T-helper 2 cell treated with Interferon-gamma antibody and Interleukin-4, amounts not matched to agents 5 μg/mL and 100 μg/mL, for 36 hours (primary cell): Measurements from ENCODE around the gene PGS1.

ENCODE experiments used
- DNase-seq: peaks from one replicate; pipeline ENCODE4 v3.0.0; 2021; ENCODE audit warnings: low spot score
- H3K27ac Mint-ChIP-seq: one replicate; pipeline ENCODE4 v1.8.0; 2021; ENCODE audit warnings: mild to moderate bottlenecking, mixed read lengths
- H3K27me3 Mint-ChIP-seq: one replicate; pipeline ENCODE4 v1.8.0; 2021; ENCODE audit warnings: low read depth, mixed read lengths
- H3K36me3 Mint-ChIP-seq: one replicate; pipeline ENCODE4 v1.8.0; 2021; ENCODE audit warnings: low read depth, mixed read lengths
- H3K4me1 Mint-ChIP-seq: one replicate; pipeline ENCODE4 v1.8.0; 2021; ENCODE audit warnings: low read depth, mixed read lengths
- H3K4me3 Mint-ChIP-seq: one replicate; pipeline ENCODE4 v1.8.0; 2022; ENCODE audit warnings: mild to moderate bottlenecking, moderate library complexity, mixed read lengths
- H3K9me3 Mint-ChIP-seq: one replicate; pipeline ENCODE4 v1.8.0; 2021; ENCODE audit warnings: mixed read lengths

PGS1 gene

DNA sequence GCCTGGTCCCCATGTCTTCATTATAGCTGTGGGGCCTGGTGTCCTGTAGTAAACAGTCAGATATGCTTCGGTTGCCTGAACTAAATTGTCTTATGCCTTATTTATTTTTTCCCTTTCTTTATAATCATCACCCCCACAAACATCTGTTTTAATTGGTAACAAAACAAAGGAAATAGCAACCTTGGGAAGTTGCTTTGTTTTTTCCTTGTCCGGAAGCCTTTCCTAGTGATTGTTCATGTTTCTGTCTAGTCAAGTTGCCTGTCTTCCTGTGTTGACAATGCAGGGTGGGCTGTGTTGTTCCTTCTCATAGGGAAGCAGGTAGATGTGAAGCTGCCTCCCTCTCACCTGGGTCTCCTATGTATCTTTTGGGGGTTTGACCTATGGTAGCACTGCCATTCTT is 16.7 kb downstream of the PGS1 start:
- Mint-ChIP-seq H3K27ac (no peak overlapping the region), H3K27me3 (no peaks in the 10 kb centered on the region), H3K36me3 (peaks cover 44% of the 10 kb centered on the region), H3K4me3 (no peak overlapping the region), H3K4me1 (peaks cover 4% of the 10 kb centered on the region), H3K9me3 (no peaks in the 10 kb centered on the region)
- DNase-seq = no peak

DNA sequence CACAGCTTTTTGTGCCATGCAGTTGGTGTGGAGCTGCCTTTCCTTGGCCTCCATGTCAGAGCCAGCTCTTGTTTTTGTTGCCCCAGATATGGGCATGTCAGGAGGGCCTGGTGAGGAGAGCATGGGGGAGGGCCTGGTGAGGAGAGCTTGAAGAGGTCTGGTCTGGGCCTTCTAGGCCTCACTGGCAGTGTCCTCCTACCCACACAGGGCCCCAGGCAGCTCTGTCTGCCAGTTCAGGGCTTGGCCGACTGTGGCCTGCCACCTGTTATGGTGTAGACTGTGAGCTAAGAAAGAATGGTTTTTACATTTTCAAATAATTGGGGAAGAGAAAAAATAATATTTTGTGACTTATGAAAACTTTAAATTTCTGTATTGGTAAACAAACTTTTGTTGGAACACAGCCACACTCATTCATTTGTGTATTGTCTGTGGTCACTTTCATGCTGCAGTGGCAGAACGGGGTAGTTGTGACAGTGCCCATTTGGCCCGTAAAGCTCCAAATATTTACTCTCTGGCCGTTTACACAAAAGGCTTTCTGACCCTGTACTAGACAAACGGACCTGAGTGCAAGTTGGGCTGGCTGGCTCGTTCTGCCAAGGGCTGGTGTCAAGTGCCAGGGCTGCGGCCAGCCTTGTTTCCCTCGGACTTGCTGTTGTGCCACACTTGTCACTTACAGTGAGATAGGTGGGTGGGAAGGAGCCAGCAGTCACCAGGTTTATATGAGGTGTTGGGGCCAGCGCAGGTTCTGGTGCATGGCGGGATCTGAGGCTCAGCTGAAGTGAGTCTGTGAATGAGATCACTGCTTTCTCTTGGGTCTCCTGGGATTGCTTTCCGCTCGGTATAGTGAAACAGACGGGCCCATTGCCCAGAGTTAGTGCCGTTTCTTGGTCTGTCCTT is 18.2 kb downstream of the PGS1 start:
- Mint-ChIP-seq H3K4me1 (no peaks in the 10 kb centered on the region), H3K27ac (no peak overlapping the region), H3K27me3 (no peaks in the 10 kb centered on the region), H3K4me3 (no peak overlapping the region), H3K9me3 (no peaks in the 10 kb centered on the region), H3K36me3 (peaks cover 59% of the 10 kb centered on the region)
- DNase-seq = no peak

DNA sequence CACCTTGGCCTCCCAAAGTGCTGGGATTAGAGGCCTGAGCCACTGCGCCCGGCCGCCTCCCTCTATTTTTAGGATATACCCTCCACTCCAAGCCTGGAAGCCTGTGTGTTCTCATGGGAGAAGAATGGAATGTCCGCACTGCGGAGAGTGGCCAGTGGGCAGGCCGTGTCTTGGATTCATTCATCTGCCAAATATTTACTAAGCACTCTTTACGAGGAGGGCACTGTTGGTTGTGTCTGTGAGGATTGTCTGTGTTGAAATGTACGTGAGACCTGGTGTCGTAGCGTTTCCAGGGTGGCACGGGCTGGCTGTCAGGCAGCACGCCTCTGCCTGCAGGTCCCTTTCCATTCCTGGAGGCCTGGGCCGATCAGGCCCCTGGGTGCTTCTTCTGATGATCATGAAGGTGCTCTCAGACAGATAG is 19.2 kb downstream of the PGS1 start:
- Mint-ChIP-seq H3K4me3 (no peak overlapping the region), H3K27me3 (no peaks in the 10 kb centered on the region), H3K9me3 (no peaks in the 10 kb centered on the region), H3K4me1 (peaks cover 2% of the 10 kb centered on the region), H3K36me3 (peaks cover 66% of the 10 kb centered on the region), H3K27ac (no peak overlapping the region)
- DNase-seq = no peak

DNA sequence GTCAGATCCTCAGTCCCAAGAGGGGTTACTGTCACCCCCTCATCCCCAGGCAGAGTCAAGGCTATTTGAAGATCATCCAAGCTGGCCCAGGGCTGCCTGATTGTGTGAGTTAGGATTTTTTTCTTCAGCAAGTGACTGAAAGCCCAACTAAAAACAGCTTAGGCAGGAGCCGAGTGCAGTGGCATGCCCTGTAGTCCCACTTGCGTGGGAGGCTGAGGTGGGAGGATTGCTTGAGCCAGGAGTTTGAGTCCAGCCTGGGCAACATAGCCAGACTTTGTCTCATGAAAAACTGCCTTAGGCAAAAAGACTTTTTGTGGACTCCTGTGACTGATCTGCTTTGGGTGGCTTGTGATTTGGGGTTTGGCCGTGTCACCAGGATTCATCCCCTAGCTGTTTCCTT is 19.9 kb downstream of the PGS1 start:
- no peaks in the 10 kb centered on the region for H3K27me3 Mint-ChIP-seq

DNA sequence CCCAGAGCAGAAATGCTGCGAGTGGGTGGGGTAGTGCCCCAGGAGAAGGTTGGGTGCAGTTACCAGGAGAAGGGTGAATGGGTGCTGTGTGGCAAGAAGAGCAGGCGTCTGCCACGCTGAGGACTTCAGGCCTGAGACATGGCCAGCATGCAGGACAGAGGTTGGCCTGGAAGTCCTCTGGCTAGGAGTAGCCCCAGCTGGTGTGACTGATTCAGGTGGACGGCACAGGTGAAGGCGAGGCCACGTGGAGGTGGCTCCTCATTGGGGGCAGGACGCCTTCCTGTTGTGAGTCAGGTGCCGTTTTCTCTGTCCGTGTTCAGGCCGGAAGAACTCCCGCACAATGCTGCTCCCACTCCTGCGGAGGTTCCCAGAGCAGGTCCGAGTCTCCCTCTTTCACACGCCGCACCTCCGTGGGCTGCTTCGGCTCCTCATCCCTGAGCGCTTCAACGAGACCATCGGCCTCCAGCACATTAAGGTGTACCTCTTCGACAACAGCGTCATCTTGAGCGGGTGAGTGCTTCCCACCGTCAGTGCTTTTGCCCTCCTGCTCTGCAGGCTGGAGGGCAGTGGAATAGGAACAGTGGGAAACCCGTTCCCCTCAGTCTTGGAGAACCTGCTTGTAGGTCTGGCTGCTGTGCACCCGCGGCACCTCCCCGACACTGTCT is 20.7 kb downstream of the PGS1 start:
- Mint-ChIP-seq H3K27ac (no peak overlapping the region), H3K9me3 (no peaks in the 10 kb centered on the region), H3K4me3 (no peak overlapping the region), H3K36me3 (peaks cover 72% of the 10 kb centered on the region), H3K4me1 (peaks cover 2% of the 10 kb centered on the region), H3K27me3 (no peaks in the 10 kb centered on the region)
- DNase-seq = no peak

More for the DNA sequence above, 19.9 kb downstream of the PGS1 start:
- Mint-ChIP-seq H3K9me3 (no peaks in the 10 kb centered on the region), H3K27ac (no peak overlapping the region), H3K36me3 (peaks cover 70% of the 10 kb centered on the region), H3K4me3 (no peak overlapping the region), H3K4me1 (peaks cover 2% of the 10 kb centered on the region)
- no peak for DNase-seq

DNA sequence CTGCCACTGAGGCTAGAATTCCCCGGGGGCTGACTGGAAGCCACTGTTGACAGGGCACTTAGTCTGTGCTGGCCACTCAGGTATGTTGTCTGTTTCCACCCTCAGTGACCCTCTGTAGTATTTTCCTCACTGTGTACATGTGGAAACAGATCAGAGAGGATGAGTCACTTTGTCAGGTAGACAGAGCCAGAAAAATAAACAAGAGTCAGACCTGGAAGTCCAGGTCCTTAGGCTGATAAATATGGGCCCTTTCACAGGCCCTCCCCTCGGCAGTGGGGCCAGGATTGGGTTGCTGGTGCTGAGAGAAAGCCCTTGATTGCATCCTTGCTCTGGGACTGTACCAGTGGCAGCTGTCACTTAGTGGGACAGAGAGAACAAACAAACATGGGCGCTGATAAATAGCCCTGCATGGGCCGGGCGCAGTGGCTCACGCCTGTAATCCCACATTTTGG is 21.3 kb downstream of the PGS1 start:
- H3K27me3 Mint-ChIP-seq = no peaks in the 10 kb centered on the region
- no peak for DNase-seq
- H3K4me1 Mint-ChIP-seq = peaks cover 2% of the 10 kb centered on the region
- H3K9me3 Mint-ChIP-seq = no peaks in the 10 kb centered on the region
- no peak overlapping the region for H3K27ac Mint-ChIP-seq
- H3K36me3 Mint-ChIP-seq = peaks cover 75% of the 10 kb centered on the region
- no peak overlapping the region for H3K4me3 Mint-ChIP-seq

DNA sequence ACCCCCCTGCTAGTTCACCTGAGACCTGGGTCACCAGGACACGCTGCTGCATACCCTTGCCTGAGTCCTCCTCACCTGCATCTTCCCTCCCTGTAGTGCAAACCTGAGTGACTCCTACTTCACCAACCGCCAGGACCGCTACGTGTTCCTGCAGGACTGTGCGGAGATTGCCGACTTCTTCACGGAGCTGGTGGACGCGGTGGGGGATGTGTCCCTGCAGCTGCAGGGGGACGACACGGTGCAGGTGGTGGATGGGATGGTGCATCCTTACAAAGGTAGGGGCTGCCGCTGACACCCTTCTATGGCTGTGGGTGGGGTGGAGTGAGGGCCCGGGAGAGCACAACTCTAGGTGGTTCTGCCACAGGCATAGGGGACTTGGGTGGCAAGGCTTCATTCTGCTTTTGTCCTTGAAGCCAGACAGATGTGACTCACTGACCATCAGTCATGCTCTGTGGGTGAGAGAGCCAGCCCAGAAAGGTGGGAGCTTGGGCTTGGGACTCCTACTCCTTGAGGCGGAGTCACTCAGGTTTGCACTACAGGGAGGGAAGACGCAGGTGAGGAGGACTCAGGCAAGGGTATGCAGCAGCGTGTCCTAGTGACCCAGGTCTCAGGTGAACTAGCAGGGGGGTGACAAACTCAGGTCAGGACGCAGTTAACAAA is 22.3 kb downstream of the PGS1 start:
- no peaks in the 10 kb centered on the region for H3K9me3 Mint-ChIP-seq
- peaks cover 4% of the 10 kb centered on the region for H3K4me1 Mint-ChIP-seq
- H3K4me3 Mint-ChIP-seq = no peak overlapping the region
- no peak overlapping the region for H3K27ac Mint-ChIP-seq
- H3K27me3 Mint-ChIP-seq = no peaks in the 10 kb centered on the region
- peaks cover 78% of the 10 kb centered on the region for H3K36me3 Mint-ChIP-seq
- DNase-seq = no peak

DNA sequence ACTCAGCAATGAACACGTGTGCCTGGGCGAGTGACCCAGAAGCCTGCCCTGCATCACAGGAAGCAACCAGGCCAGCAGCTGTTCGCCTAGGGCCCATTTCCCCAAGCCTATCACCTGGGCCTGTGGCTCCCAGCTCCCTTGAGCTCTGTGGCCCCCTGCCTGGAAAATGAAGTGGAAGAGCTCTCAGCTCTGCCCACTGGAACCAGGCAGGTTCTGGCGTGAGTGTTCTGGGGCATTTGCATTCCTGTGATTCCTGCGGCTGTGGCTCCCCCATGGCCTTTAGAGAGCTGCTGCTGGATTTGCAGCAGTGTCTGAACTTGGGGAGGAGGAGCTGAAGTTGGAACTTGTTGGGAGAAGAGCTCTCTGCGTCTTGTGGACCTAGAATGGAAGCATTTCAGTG is 22.8 kb downstream of the PGS1 start:
- Mint-ChIP-seq H3K4me3 (no peak overlapping the region), H3K27me3 (no peaks in the 10 kb centered on the region), H3K9me3 (no peaks in the 10 kb centered on the region), H3K4me1 (peaks cover 4% of the 10 kb centered on the region), H3K27ac (no peak overlapping the region), H3K36me3 (peaks cover 76% of the 10 kb centered on the region)
- DNase-seq = no peak

DNA sequence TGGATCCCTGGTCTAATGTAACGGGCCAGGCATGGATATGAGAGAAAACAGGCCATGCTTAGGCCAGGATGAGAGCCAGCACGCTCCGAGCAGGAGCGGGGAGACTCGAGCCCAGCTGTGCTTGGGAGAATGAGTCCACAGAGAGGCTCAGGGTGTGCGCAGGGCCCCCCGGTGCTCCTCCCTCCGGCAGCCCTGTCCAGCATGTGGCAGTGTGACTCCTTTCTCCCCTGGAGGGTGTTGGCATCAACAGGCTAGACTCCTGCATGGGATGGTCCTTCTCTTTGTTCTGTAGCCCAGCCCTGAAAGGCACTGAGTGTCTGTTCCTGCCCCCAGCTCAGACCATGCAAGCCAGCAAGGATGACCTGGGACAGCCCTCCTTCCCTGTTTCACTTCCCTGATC is 23.4 kb downstream of the PGS1 start:
- peaks cover 72% of the 10 kb centered on the region for H3K36me3 Mint-ChIP-seq
- H3K4me1 Mint-ChIP-seq = peaks cover 5% of the 10 kb centered on the region
- no peak for DNase-seq

DNA sequence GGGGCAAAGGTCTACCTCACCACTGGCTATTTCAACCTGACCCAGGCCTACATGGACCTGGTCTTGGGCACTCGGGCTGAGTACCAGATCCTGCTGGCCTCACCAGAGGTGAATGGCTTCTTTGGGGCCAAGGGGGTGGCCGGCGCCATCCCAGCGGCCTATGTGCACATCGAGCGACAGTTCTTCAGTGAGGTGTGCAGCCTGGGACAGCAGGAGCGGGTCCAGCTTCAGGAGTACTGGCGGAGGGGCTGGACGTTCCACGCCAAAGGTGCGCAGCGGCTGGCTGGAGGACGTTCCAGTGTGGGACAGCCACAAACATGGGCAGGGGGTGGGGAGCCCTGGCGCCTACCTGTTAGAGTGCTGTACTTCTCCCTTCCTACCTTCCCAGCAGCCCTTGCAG is 25.4 kb downstream of the PGS1 start:
- Mint-ChIP-seq H3K36me3 (peaks cover 62% of the 10 kb centered on the region), H3K4me3 (no peak overlapping the region), H3K27ac (no peak overlapping the region)

More for the DNA sequence above, 23.4 kb downstream of the PGS1 start:
- Mint-ChIP-seq H3K4me3 (no peak overlapping the region), H3K27me3 (no peaks in the 10 kb centered on the region), H3K27ac (no peak overlapping the region), H3K9me3 (no peaks in the 10 kb centered on the region)

DNA sequence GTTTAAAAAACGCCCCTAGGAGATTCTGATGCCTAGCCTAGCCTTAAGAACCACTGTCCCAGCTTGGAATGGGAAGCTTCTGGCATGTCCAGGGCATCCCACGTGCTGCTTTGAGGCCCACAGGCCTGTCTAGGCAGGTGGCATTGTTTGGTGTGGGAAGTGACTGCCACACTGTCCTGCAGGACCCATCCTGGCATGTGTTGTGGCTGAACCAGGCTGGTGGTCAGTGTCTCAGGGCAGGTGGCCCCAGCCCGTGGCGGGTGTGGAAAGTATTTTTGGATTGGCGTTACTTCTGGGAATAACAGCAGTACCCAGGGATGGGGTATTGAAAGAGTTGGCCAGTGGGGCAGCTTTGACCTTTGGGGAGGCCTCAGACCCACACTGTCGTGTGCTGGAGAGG is 27.9 kb downstream of the PGS1 start:
- DNase-seq = no peak
- Mint-ChIP-seq H3K36me3 (peaks cover 48% of the 10 kb centered on the region), H3K27ac (no peak overlapping the region), H3K4me3 (no peak overlapping the region), H3K9me3 (no peaks in the 10 kb centered on the region), H3K27me3 (no peaks in the 10 kb centered on the region), H3K4me1 (peaks cover 24% of the 10 kb centered on the region)

More for the DNA sequence above, 25.4 kb downstream of the PGS1 start:
- H3K27me3 Mint-ChIP-seq = no peaks in the 10 kb centered on the region
- H3K4me1 Mint-ChIP-seq = peaks cover 11% of the 10 kb centered on the region
- H3K9me3 Mint-ChIP-seq = no peaks in the 10 kb centered on the region
- no peak for DNase-seq

DNA sequence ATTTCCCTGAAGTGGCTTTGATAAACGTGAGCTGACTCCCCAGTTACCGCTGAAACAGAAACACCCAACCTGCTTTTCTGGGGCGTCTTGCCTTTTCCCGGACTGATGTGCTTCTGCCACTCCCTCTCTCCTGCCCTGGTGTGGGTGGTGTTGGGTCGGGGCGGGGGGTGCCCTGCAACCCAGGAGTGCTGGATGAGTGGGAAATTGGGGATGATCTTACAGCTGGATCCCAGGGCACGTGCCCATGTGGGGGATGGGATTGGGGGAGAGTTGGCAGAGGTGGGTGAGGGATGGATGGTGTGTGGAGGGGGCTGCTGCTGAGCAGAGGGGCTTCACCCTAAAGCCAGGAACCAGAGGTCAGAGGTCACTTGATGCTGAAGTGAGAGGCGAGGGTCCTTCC is 28.5 kb downstream of the PGS1 start:
- Mint-ChIP-seq H3K27ac (no peak overlapping the region), H3K4me3 (no peak overlapping the region), H3K27me3 (no peaks in the 10 kb centered on the region), H3K36me3 (peaks cover 46% of the 10 kb centered on the region), H3K9me3 (no peaks in the 10 kb centered on the region), H3K4me1 (peaks cover 27% of the 10 kb centered on the region)
- no peak for DNase-seq

DNA sequence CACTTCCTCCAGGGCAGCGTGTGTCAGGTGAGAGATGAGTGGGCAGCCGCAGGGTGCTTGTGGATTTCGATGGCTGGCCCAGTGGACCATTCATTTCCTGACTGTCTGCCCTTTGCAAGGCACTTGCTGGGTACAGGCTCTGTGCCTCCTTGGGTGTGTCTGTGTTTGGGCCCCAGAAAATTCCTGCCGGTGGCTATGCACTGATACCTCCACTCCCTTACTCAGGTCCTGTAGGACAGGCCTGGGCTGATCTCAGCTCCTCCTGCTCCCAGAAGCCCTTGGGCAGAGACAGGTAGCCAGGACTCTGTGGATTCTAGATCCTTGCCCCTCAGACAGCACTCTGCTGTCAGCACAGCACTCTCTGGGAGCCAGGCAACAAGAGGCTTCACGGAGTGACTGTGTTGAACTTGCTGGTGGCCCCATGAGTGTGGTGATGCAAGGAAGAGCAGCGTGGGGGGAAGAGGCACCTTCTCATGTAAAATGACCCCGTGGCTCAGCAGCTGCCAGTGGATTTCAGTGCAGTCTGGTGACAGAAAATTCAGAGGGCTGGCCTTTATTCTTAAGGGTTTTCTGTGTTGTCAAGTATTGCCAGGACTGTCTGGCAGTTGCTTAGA is 29.0 kb downstream of the PGS1 start:
- peaks cover 43% of the 10 kb centered on the region for H3K36me3 Mint-ChIP-seq
- peaks cover 31% of the 10 kb centered on the region for H3K4me1 Mint-ChIP-seq
- no peaks in the 10 kb centered on the region for H3K27me3 Mint-ChIP-seq
- H3K4me3 Mint-ChIP-seq = no peak overlapping the region
- no peaks in the 10 kb centered on the region for H3K9me3 Mint-ChIP-seq
- no peak overlapping the region for H3K27ac Mint-ChIP-seq
- DNase-seq = no peak
